Caco-2 (cell line): ENCODE data around the gene EPB41L4A. TPM values are rescaled to one million over a fixed set of nuclear protein-coding genes. Genes with fewer than 3 reads are reported as not detected.

Experiments used
- BruUV-seq: library from RNA; stranded (reverse); fragments of 400-500 nt; replicated peaks from 2 replicates; lab custom pipeline; 2021; lab: Mats Ljungman, UMichigan
- CTCF ChIA-PET: fragments of 300-600 bp; sonication (Branson Sonifier 250); formaldehyde crosslinking; loops from one replicate; lab custom pipeline; 2022; ENCODE audit warnings: antibody characterized with exemption; lab: Charles Lee
- POLR2A ChIA-PET: fragments of 300-600 bp; sonication (Branson Sonifier 250); formaldehyde crosslinking; loops from one replicate; lab custom pipeline; 2022; ENCODE audit warnings: antibody characterized with exemption; lab: Charles Lee
- DNase-seq, 2 experiments: peaks; one replicate each; pipeline versions ENCODE4 v3.0.0 to v3.0.0-alpha.2; 2020 to 2022
- H3K27me3 ChIP-seq: replicated peaks from 2 replicates; pipeline ENCODE4 v1.6.0; 2011; ENCODE audit warnings: low read length; ENCODE audit not compliant: control insufficient read depth, insufficient read depth
- H3K36me3 ChIP-seq: 2 replicates; pipeline ENCODE4 v1.5.1; 2011; ENCODE audit warnings: low read length; ENCODE audit not compliant: control insufficient read depth, insufficient read depth
- H3K4me1 ChIP-seq: fragments of 250-450 bp; sonication (Bioruptor Pico); 2 replicates; pipeline ENCODE4 v1.5.1; 2020; ENCODE audit warnings: mild to moderate bottlenecking
- H3K4me3 ChIP-seq: 2 replicates; pipeline ENCODE4 v1.5.1; 2011; ENCODE audit warnings: low read depth, mild to moderate bottlenecking, control low read depth, low read length
- H3K9me3 ChIP-seq: fragments of 250-450 bp; sonication (Bioruptor Pico); 2 replicates; pipeline ENCODE4 v1.5.1; 2020; ENCODE audit warnings: mild to moderate bottlenecking, moderate library complexity
- H3K27ac Mint-ChIP-seq: one replicate; pipeline ENCODE4 v1.8.0; 2022; ENCODE audit warnings: mixed read lengths; ENCODE audit not compliant: unreplicated experiment
- H3K27me3 Mint-ChIP-seq: one replicate; pipeline ENCODE4 v1.8.0; 2022; ENCODE audit warnings: mixed read lengths; ENCODE audit not compliant: insufficient read depth, unreplicated experiment
- H3K36me3 Mint-ChIP-seq: one replicate; pipeline ENCODE4 v1.8.0; 2022; ENCODE audit warnings: mild to moderate bottlenecking, mixed read lengths; ENCODE audit not compliant: insufficient read depth, unreplicated experiment
- H3K4me1 Mint-ChIP-seq: one replicate; pipeline ENCODE4 v1.8.0; 2022; ENCODE audit warnings: low read depth, mixed read lengths; ENCODE audit not compliant: unreplicated experiment
- H3K4me3 Mint-ChIP-seq: one replicate; pipeline ENCODE4 v1.8.0; 2022; ENCODE audit warnings: mild to moderate bottlenecking, moderate library complexity, mixed read lengths; ENCODE audit not compliant: unreplicated experiment
- H3K9me3 Mint-ChIP-seq: one replicate; pipeline ENCODE4 v1.8.0; 2022; ENCODE audit warnings: mixed read lengths; ENCODE audit not compliant: unreplicated experiment
- CTCF ChIP-seq, 2 experiments: fragments of 200-600 bp in 1 of 2; IDR thresholded peaks; 1 replicate in 1 of 2; 2 replicates in 1 of 2; pipeline versions ENCODE4 v1.5.1 to v1.8.0; 2011 to 2022; ENCODE audit warnings: antibody characterized with exemption in 1 of 2, control low read depth in 1 of 2, inconsistent platforms in 1 of 2, low read depth in 1 of 2, low read length in 1 of 2, mild to moderate bottlenecking in 1 of 2, moderate library complexity in 1 of 2; ENCODE audit not compliant: insufficient read depth in 1 of 2, severe bottlenecking in 1 of 2, unreplicated experiment in 1 of 2
- intact Hi-C: fragments of 100-400 bp; cut with micrococcal nuclease; formaldehyde crosslinking; loops from one replicate; pipeline ENCODE4 v1.10.0; 2022; ENCODE audit not compliant: unreplicated experiment
- total RNA-seq: library from RNA; stranded (reverse); gene quantifications from 2 replicates; pipeline ENCODE4 v1.2.3, GENCODE V29; 2022

EPB41L4A gene
- total RNA-seq, 1 experiment from 2014 or later, result 1.4 TPM

- no peak overlapping the region for H3K4me3 ChIP-seq
- intact Hi-C loops, result no loop called here
- no peaks in the 10 kb centered on the region for H3K27me3 Mint-ChIP-seq
- H3K4me1 ChIP-seq, result peaks cover 11% of the 10 kb centered on the region
- H3K4me1 Mint-ChIP-seq, result no peaks in the 10 kb centered on the region
- H3K4me3 Mint-ChIP-seq, result no peak overlapping the region
- no peaks in the 10 kb centered on the region; the same call in 1 of the 2 replicates for H3K27me3 ChIP-seq
- BruUV-seq, result no TSS peak
- POLR2A ChIA-PET, result interaction anchor here (0.8 kb wide), 1 partner anchor 9 kb away, joined by 3 read pairs; no protein-coding TSS in a partner anchor
- H3K9me3 Mint-ChIP-seq, result no peaks in the 10 kb centered on the region
- no peak overlapping the region for H3K27ac Mint-ChIP-seq
- CTCF ChIA-PET, result no interaction called here
- H3K9me3 ChIP-seq, result no peaks in the 10 kb centered on the region
- H3K36me3 ChIP-seq, result no peaks in the 10 kb centered on the region
- TF ChIP-seq CTCF (IDR thresholded peaks at IDR 0.05; ENCODE audit: insufficient read depth in 1 of 2, low read depth in 1 of 2, low read length in 1 of 2, severe bottlenecking in 1 of 2, unreplicated experiment in 1 of 2), result no peak
- no peak for DNase-seq
- H3K36me3 Mint-ChIP-seq, result no peaks in the 10 kb centered on the region
Measured at GRCh38 chr5:112234000-112234399, 185.1 kb downstream of the EPB41L4A start.

GRCh38 chr5:112232667-112233066 is 186.4 kb downstream of the EPB41L4A start:
- intact Hi-C loops, result no loop called here
- CTCF ChIA-PET, result no interaction called here
- H3K4me3 ChIP-seq, result no peak overlapping the region
- H3K4me3 Mint-ChIP-seq, result no peak overlapping the region
- H3K36me3 ChIP-seq, result no peaks in the 10 kb centered on the region
- POLR2A ChIA-PET, result no interaction called here
- H3K36me3 Mint-ChIP-seq, result no peaks in the 10 kb centered on the region
- no peaks in the 10 kb centered on the region for H3K27me3 Mint-ChIP-seq
- H3K27me3 ChIP-seq, result no peaks in the 10 kb centered on the region; the same call in 1 of the 2 replicates
- DNase-seq, result no peak
- no peaks in the 10 kb centered on the region for H3K9me3 ChIP-seq
- no peaks in the 10 kb centered on the region for H3K4me1 Mint-ChIP-seq
- no TSS peak for BruUV-seq
- H3K27ac Mint-ChIP-seq, result no peak overlapping the region
- no peak for TF ChIP-seq CTCF (IDR thresholded peaks at IDR 0.05; ENCODE audit: insufficient read depth in 1 of 2, low read depth in 1 of 2, low read length in 1 of 2, severe bottlenecking in 1 of 2, unreplicated experiment in 1 of 2)
- no peaks in the 10 kb centered on the region for H3K9me3 Mint-ChIP-seq
- peaks cover 20% of the 10 kb centered on the region for H3K4me1 ChIP-seq

GRCh38 chr5:112230606-112231005 is 188.5 kb downstream of the EPB41L4A start:
- Mint-ChIP-seq H3K9me3 (no peaks in the 10 kb centered on the region), H3K27me3 (no peaks in the 10 kb centered on the region), H3K36me3 (no peaks in the 10 kb centered on the region), H3K4me3 (no peak overlapping the region), H3K4me1 (no peaks in the 10 kb centered on the region), H3K27ac (no peak overlapping the region)
- intact Hi-C loops, result no loop called here
- Histone ChIP-seq H3K27me3 (no peaks in the 10 kb centered on the region; the same call in 1 of the 2 replicates), H3K9me3 (no peaks in the 10 kb centered on the region), H3K36me3 (no peaks in the 10 kb centered on the region), H3K4me1 (peaks cover 23% of the 10 kb centered on the region), H3K4me3 (no peak overlapping the region)
- BruUV-seq, result no TSS peak
- ChIA-PET CTCF (no interaction called here), POLR2A (no interaction called here)
- TF ChIP-seq CTCF (IDR thresholded peaks at IDR 0.05; ENCODE audit: insufficient read depth in 1 of 2, low read depth in 1 of 2, low read length in 1 of 2, severe bottlenecking in 1 of 2, unreplicated experiment in 1 of 2), result no peak
- DNase-seq, result no peak
